ENCODE data around the gene CSE1L.

GRCh38 chr20:49098136-49098535 lies 52.0 kb downstream of the CSE1L start:
- TF ChIP-seq POLR2AphosphoS5 (IDR thresholded peaks at IDR 0.05; ENCODE audit: low read depth, low read length) (no peak), ELF1 (IDR thresholded peaks at IDR 0.05) (no peak), CTCF (IDR thresholded peaks at IDR 0.05) (no peak)

Data from SK-N-SH (cell line).